Caco-2 (cell line): ENCODE measurements around the gene AHNAK2. TPM values are rescaled to one million over a fixed set of nuclear protein-coding genes. Genes with fewer than 3 reads are reported as not detected.

Experiments
- BruUV-seq: library from RNA; stranded (reverse); fragments of 400-500 nt; replicated peaks from 2 replicates; lab custom pipeline; 2021; lab: Mats Ljungman, UMichigan
- CTCF ChIA-PET: fragments of 300-600 bp; sonication (Branson Sonifier 250); formaldehyde crosslinking; loops from one replicate; lab custom pipeline; 2022; ENCODE audit warnings: antibody characterized with exemption; lab: Charles Lee
- POLR2A ChIA-PET: fragments of 300-600 bp; sonication (Branson Sonifier 250); formaldehyde crosslinking; loops from one replicate; lab custom pipeline; 2022; ENCODE audit warnings: antibody characterized with exemption; lab: Charles Lee
- DNase-seq, 2 experiments: peaks; one replicate each; pipeline versions ENCODE4 v3.0.0 to v3.0.0-alpha.2; 2020 to 2022
- H3K27me3 ChIP-seq: replicated peaks from 2 replicates; pipeline ENCODE4 v1.6.0; 2011; ENCODE audit warnings: low read length; ENCODE audit not compliant: control insufficient read depth, insufficient read depth
- H3K36me3 ChIP-seq: 2 replicates; pipeline ENCODE4 v1.5.1; 2011; ENCODE audit warnings: low read length; ENCODE audit not compliant: control insufficient read depth, insufficient read depth
- H3K4me1 ChIP-seq: fragments of 250-450 bp; sonication (Bioruptor Pico); 2 replicates; pipeline ENCODE4 v1.5.1; 2020; ENCODE audit warnings: mild to moderate bottlenecking
- H3K4me3 ChIP-seq: 2 replicates; pipeline ENCODE4 v1.5.1; 2011; ENCODE audit warnings: low read depth, mild to moderate bottlenecking, control low read depth, low read length
- H3K9me3 ChIP-seq: fragments of 250-450 bp; sonication (Bioruptor Pico); 2 replicates; pipeline ENCODE4 v1.5.1; 2020; ENCODE audit warnings: mild to moderate bottlenecking, moderate library complexity
- H3K27ac Mint-ChIP-seq: one replicate; pipeline ENCODE4 v1.8.0; 2022; ENCODE audit warnings: mixed read lengths; ENCODE audit not compliant: unreplicated experiment
- H3K27me3 Mint-ChIP-seq: one replicate; pipeline ENCODE4 v1.8.0; 2022; ENCODE audit warnings: mixed read lengths; ENCODE audit not compliant: insufficient read depth, unreplicated experiment
- H3K36me3 Mint-ChIP-seq: one replicate; pipeline ENCODE4 v1.8.0; 2022; ENCODE audit warnings: mild to moderate bottlenecking, mixed read lengths; ENCODE audit not compliant: insufficient read depth, unreplicated experiment
- H3K4me1 Mint-ChIP-seq: one replicate; pipeline ENCODE4 v1.8.0; 2022; ENCODE audit warnings: low read depth, mixed read lengths; ENCODE audit not compliant: unreplicated experiment
- H3K4me3 Mint-ChIP-seq: one replicate; pipeline ENCODE4 v1.8.0; 2022; ENCODE audit warnings: mild to moderate bottlenecking, moderate library complexity, mixed read lengths; ENCODE audit not compliant: unreplicated experiment
- H3K9me3 Mint-ChIP-seq: one replicate; pipeline ENCODE4 v1.8.0; 2022; ENCODE audit warnings: mixed read lengths; ENCODE audit not compliant: unreplicated experiment
- intact Hi-C: fragments of 100-400 bp; cut with micrococcal nuclease; formaldehyde crosslinking; loops from one replicate; pipeline ENCODE4 v1.10.0; 2022; ENCODE audit not compliant: unreplicated experiment
- total RNA-seq: library from RNA; stranded (reverse); gene quantifications from 2 replicates; pipeline ENCODE4 v1.2.3, GENCODE V29; 2022
- TF ChIP-seq, protein P1 (sequence below), 2 experiments: fragments of 200-600 bp in 1 of 2; IDR thresholded peaks; 1 replicate in 1 of 2; 2 replicates in 1 of 2; pipeline versions ENCODE4 v1.5.1 to v1.8.0; 2011 to 2022; ENCODE audit warnings: antibody characterized with exemption in 1 of 2, control low read depth in 1 of 2, inconsistent platforms in 1 of 2, low read depth in 1 of 2, low read length in 1 of 2, mild to moderate bottlenecking in 1 of 2, moderate library complexity in 1 of 2; ENCODE audit not compliant: insufficient read depth in 1 of 2, severe bottlenecking in 1 of 2, unreplicated experiment in 1 of 2

The AHNAK2 gene
- total RNA-seq, 1 experiment from 2014 or later = 0.77 TPM

GRCh38 chr14:104926619-104927431 lies 51.3 kb downstream of the AHNAK2 start:
- Histone ChIP-seq H3K4me3 (no peak overlapping the region), H3K36me3 (no peaks in the 10 kb centered on the region), H3K4me1 (no peaks in the 10 kb centered on the region), H3K9me3 (no peaks in the 10 kb centered on the region), H3K27me3 (no peaks in the 10 kb centered on the region)
- H3K36me3 Mint-ChIP-seq = no peaks in the 10 kb centered on the region
- H3K27me3 Mint-ChIP-seq = no peaks in the 10 kb centered on the region
- no peak overlapping the region for H3K4me3 Mint-ChIP-seq
- TF ChIP-seq, protein P1, sequence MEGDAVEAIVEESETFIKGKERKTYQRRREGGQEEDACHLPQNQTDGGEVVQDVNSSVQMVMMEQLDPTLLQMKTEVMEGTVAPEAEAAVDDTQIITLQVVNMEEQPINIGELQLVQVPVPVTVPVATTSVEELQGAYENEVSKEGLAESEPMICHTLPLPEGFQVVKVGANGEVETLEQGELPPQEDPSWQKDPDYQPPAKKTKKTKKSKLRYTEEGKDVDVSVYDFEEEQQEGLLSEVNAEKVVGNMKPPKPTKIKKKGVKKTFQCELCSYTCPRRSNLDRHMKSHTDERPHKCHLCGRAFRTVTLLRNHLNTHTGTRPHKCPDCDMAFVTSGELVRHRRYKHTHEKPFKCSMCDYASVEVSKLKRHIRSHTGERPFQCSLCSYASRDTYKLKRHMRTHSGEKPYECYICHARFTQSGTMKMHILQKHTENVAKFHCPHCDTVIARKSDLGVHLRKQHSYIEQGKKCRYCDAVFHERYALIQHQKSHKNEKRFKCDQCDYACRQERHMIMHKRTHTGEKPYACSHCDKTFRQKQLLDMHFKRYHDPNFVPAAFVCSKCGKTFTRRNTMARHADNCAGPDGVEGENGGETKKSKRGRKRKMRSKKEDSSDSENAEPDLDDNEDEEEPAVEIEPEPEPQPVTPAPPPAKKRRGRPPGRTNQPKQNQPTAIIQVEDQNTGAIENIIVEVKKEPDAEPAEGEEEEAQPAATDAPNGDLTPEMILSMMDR (IDR thresholded peaks at IDR 0.05; ENCODE audit: insufficient read depth in 1 of 2, low read depth in 1 of 2, low read length in 1 of 2, severe bottlenecking in 1 of 2, unreplicated experiment in 1 of 2) = no peak
- no peak for DNase-seq
- no peak overlapping the region for H3K27ac Mint-ChIP-seq
- no TSS peak for BruUV-seq
- H3K9me3 Mint-ChIP-seq = no peaks in the 10 kb centered on the region
- intact Hi-C loops = no loop called here
- POLR2A ChIA-PET = no interaction called here
- CTCF ChIA-PET = interaction anchor here (0.7 kb wide), 1 partner anchor 80 kb away, joined by 3 read pairs; no protein-coding TSS in a partner anchor
- H3K4me1 Mint-ChIP-seq = no peaks in the 10 kb centered on the region

DNA sequence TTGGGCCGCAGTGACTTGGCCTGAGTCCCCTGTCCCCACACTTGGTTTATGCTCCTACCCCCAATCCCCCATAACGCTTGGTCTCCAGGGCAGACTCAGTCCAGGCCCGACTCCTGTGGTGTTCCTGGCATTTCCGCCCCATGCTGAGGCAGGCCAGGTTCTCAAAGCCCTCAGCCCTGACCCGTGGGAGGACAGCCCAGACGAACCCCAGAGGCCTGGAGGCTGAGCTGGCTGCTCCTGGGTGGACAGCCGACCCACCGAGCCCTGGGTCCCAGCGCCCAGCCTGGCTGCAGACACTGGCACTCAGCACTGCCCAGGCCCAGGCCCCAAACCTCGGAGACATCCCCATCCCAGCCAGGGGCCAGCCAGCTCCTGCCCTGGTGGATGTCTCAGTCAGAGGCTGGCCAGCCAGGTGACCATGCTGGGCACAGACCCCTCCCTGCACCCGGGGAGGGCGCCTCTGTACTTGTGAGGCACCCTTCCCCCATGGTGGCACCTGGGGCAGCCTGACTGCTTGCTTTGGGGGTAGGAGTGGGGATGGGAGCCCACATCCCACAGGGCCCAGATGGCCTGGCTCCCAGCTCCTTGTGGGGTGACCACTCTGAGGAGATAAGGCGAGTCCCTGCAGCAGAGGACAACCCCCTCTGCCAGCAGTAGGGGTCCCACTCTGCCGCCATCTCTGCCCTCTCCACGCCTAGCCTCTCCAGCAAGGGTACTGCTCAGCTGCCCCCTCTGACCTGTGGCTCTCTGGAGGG lies 52.1 kb downstream of the AHNAK2 start:
- no peaks in the 10 kb centered on the region for H3K9me3 ChIP-seq
- CTCF ChIA-PET = interaction anchor here (0.6 kb wide), 1 partner anchor 94 kb away, joined by 3 read pairs; no protein-coding TSS in a partner anchor
- H3K4me1 ChIP-seq = no peaks in the 10 kb centered on the region
- no peaks in the 10 kb centered on the region for H3K36me3 ChIP-seq
- TF ChIP-seq, protein P1 (IDR thresholded peaks at IDR 0.05; ENCODE audit: insufficient read depth in 1 of 2, low read depth in 1 of 2, low read length in 1 of 2, severe bottlenecking in 1 of 2, unreplicated experiment in 1 of 2) = no peak
- Mint-ChIP-seq H3K27ac (no peak overlapping the region), H3K4me1 (no peaks in the 10 kb centered on the region), H3K36me3 (no peaks in the 10 kb centered on the region), H3K27me3 (no peaks in the 10 kb centered on the region), H3K4me3 (no peak overlapping the region), H3K9me3 (no peaks in the 10 kb centered on the region)
- no peak for DNase-seq
- H3K4me3 ChIP-seq = no peak overlapping the region
- no peaks in the 10 kb centered on the region for H3K27me3 ChIP-seq
- POLR2A ChIA-PET = no interaction called here
- intact Hi-C loops = no loop called here
- no TSS peak for BruUV-seq

DNA sequence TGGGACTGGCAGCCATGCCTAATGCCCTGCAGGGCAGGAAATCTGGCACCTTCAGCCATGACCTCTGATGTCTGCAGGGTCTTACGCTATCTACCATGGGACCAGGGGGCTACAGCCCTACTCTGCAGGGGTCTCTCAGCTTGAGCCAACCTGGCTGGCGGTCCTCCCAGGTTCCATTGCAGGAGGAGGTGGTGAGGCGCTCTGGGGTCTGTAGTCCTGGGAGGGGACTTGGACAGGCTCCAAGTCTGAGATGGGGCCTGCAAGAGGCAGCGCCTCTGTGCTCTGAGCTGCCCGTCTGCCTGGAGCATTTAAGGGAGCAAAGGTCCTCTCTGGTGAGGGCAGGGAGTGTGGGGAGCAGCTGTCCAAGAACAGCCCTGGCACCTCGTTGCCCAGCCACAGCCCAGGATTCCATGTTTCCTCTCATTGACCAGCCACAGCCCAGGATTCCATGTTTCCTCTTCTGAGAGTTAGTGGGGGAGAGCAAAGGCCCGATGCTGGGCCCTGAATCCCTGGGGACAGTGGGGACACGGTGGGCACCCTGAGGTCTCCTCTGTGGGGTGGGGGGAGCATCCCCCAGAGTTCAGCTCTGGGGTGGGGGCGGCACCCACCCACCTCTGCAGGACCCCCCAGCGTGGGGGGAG lies 52.8 kb downstream of the AHNAK2 start:
- TF ChIP-seq, protein P1 (IDR thresholded peaks at IDR 0.05; ENCODE audit: insufficient read depth in 1 of 2, low read depth in 1 of 2, low read length in 1 of 2, severe bottlenecking in 1 of 2, unreplicated experiment in 1 of 2) = no peak
- H3K9me3 Mint-ChIP-seq = no peaks in the 10 kb centered on the region
- no TSS peak for BruUV-seq
- no peaks in the 10 kb centered on the region for H3K36me3 ChIP-seq
- H3K4me3 Mint-ChIP-seq = no peak overlapping the region
- ChIA-PET CTCF (no interaction called here), POLR2A (no interaction called here)
- H3K9me3 ChIP-seq = no peaks in the 10 kb centered on the region
- H3K27me3 ChIP-seq = no peaks in the 10 kb centered on the region
- H3K27ac Mint-ChIP-seq = no peak overlapping the region
- H3K4me1 ChIP-seq = no peaks in the 10 kb centered on the region
- H3K36me3 Mint-ChIP-seq = no peaks in the 10 kb centered on the region
- DNase-seq = no peak
- intact Hi-C loops = no loop called here
- no peaks in the 10 kb centered on the region for H3K4me1 Mint-ChIP-seq
- H3K27me3 Mint-ChIP-seq = no peaks in the 10 kb centered on the region
- no peak overlapping the region for H3K4me3 ChIP-seq
